Endodermal cell (in vitro differentiated cells): ENCODE results near the gene SETD1B. TPM values are rescaled to one million over a fixed set of nuclear protein-coding genes. Genes with fewer than 3 reads are reported as not detected.
"Not testable (repeated sequence)": the region's sequence is repeated elsewhere in the genome, so short reads cannot be mapped to it uniquely, and the experiment has no call there.

Source experiments
- DNase-seq: peaks from one replicate; pipeline ENCODE4 v3.0.0-alpha.2; 2017
- H3K27ac ChIP-seq: 2 replicates; pipeline ENCODE4 v1.5.1; 2013; ENCODE audit warnings: mild to moderate bottlenecking, low read depth, low read length, moderate library complexity
- H3K27me3 ChIP-seq: 2 replicates; pipeline ENCODE4 v1.6.1; 2013; ENCODE audit warnings: mild to moderate bottlenecking, low read length, moderate library complexity; ENCODE audit not compliant: insufficient read depth, control insufficient read depth, poor library complexity, severe bottlenecking
- H3K36me3 ChIP-seq: 2 replicates; pipeline ENCODE4 v1.7.0; 2013; ENCODE audit warnings: mild to moderate bottlenecking, low read length, moderate library complexity; ENCODE audit not compliant: control insufficient read depth, insufficient read depth
- H3K4me1 ChIP-seq: one replicate; pipeline ENCODE4 v1.7.0; 2013; ENCODE audit warnings: low read length; ENCODE audit not compliant: control insufficient read depth, insufficient read depth
- H3K4me3 ChIP-seq: 2 replicates; pipeline ENCODE4 v1.5.1; 2013; ENCODE audit warnings: mild to moderate bottlenecking, low read length, moderate library complexity
- H3K9ac ChIP-seq: 2 replicates; pipeline ENCODE4 v1.6.1; 2013; ENCODE audit warnings: mild to moderate bottlenecking, low read length, moderate library complexity; ENCODE audit not compliant: poor library complexity, severe bottlenecking; ENCODE audit errors: extremely low read depth
- H3K9me3 ChIP-seq: 2 replicates; pipeline ENCODE4 v1.6.1; 2013; ENCODE audit warnings: mild to moderate bottlenecking, low read length, moderate library complexity; ENCODE audit not compliant: control insufficient read depth
- H3K27ac Mint-ChIP-seq: 2 replicates; pipeline ENCODE4 v1.8.0; 2020; ENCODE audit warnings: mixed read lengths
- H3K27me3 Mint-ChIP-seq: 2 replicates; pipeline ENCODE4 v1.8.0; 2021; ENCODE audit warnings: mild to moderate bottlenecking, mixed read lengths; ENCODE audit not compliant: insufficient read depth
- H3K36me3 Mint-ChIP-seq: 2 replicates; pipeline ENCODE4 v1.8.0; 2020; ENCODE audit warnings: low read depth, mixed read lengths
- H3K4me1 Mint-ChIP-seq: 2 replicates; pipeline ENCODE4 v1.8.0; 2020; ENCODE audit warnings: mixed read lengths
- H3K4me3 Mint-ChIP-seq: 2 replicates; pipeline ENCODE4 v1.8.0; 2020; ENCODE audit warnings: mild to moderate bottlenecking, moderate library complexity, mixed read lengths
- H3K9me3 Mint-ChIP-seq: 2 replicates; pipeline ENCODE4 v1.8.0; 2020; ENCODE audit warnings: mild to moderate bottlenecking, mixed read lengths
- CTCF ChIP-seq: fragments of 200-600 bp; sonication (generic); conservative IDR thresholded peaks from 2 replicates; pipeline ENCODE4 v1.5.0; 2021; ENCODE audit warnings: antibody characterized with exemption, mild to moderate bottlenecking
- WGBS, 2 experiments: methylation state at CpG; one replicate each; pipeline versions ENCODE4 v1.1.5 to v1.1.7; 2013; ENCODE audit warnings: missing lambda C conversion rate in 2 of 2, mixed read lengths in 1 of 2; ENCODE audit not compliant: insufficient coverage in 1 of 2, insufficient read length in 1 of 2; 5-methylcytosine and 5-hydroxymethylcytosine counted together
- total RNA-seq, 2 donors: library from RNA; stranded (reverse); fragmentation: NEBNext Ultra II Directional in 1 of 2; extraction: Animal tissue kit (Norgen Biotek cat#: 25700) in 1 of 2; gene quantifications; 2 replicates in 1 of 2; 3 replicates in 1 of 2; pipeline ENCODE4 v1.2.1, GENCODE V29; 2021

The SETD1B gene
- total RNA-seq, 2 donors from 2014 or later: 30.7 to 32.6 TPM

DNA sequence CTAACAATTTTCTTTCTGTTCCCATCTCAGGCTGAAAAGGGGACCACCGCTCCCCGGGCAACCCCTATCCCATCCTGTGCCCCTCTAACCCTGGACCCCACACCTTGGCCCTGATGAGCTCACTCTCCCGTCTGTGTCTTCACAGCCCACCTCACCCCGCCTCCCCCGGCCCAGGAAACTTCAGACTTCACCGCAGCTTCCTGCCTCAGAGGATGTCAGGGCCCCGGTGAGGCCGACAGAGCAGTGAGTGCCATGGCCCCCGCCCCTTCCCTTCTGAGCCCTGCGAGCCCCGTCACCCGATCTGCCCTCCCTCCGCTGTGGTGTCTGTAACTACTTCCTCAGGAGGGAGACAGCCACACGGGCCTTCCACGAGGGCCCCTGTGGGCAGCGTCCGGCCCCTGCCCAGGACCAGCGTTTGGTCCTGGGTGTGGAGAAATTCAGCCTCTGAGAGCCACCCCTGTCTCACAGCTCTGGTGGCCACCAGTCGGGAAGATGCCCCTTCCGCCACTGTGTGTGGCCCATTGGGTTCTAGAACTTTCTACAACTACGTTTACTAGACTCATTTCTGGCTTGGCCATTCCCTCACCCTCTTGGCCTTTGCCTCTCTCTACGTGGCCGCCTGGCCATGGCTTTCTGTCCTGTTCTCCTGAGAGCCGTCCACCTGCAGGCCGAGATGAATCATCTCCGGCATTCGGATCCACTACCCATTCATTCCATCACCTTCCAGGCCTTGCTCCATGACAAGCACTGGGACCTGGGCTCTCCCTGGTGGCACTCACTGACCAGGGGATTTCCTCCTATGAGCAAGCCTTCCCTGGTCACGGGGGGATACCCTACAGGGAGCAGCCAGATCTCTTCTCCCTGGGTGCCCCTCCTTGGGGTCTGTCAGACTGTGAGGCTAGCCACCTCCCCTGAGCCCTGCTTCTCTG lies 13.7 kb upstream of the SETD1B start:
- no peak overlapping the region for H3K4me3 ChIP-seq
- H3K27ac ChIP-seq: no peak overlapping the region
- Mint-ChIP-seq H3K27ac (peak overlapping the region; percentile 35), H3K4me3 (no peak overlapping the region), H3K9me3 (no peaks in the 10 kb centered on the region), H3K27me3 (peaks cover 1% of the 10 kb centered on the region), H3K4me1 (peaks cover 18% of the 10 kb centered on the region), H3K36me3 (peaks cover 16% of the 10 kb centered on the region)
- H3K27me3 ChIP-seq: no peaks in the 10 kb centered on the region
- TF ChIP-seq CTCF: no peak
- H3K4me1 ChIP-seq: peaks cover 14% of the 10 kb centered on the region
- H3K9ac ChIP-seq: no peak overlapping the region
- no peaks in the 10 kb centered on the region for H3K9me3 ChIP-seq
- H3K36me3 ChIP-seq: peaks cover 1% of the 10 kb centered on the region
- no peak for DNase-seq
- 84 to 88% methylated on average over 19 to 28 of the region's 28 CpGs for WGBS, 2 experiments

DNA sequence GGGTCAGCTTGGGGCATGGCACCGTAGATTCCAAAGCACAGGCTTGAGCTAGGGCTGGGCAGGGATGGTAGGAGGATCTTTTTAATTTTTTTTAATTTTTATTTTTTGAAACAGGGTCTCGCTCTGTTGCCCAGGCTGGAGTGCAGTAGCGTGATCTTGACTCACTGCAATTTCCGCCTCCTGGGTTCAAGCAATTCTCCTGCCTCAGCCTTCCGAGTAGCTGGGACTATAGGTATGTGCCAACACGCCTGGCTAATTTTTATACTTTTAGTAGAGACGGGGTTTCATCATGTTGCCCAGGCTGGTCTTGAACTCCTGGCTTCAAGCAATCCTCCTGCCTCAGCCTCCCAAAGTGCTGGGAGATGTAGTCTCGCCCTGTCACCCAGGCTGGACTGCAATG lies 13.0 kb upstream of the SETD1B start:
- not testable (repeated sequence) for H3K4me3 ChIP-seq, H3K9me3 ChIP-seq, H3K27me3 Mint-ChIP-seq, H3K4me3 Mint-ChIP-seq, DNase-seq, H3K27me3 ChIP-seq, H3K27ac ChIP-seq, H3K9ac ChIP-seq, H3K27ac Mint-ChIP-seq, H3K9me3 Mint-ChIP-seq, H3K36me3 ChIP-seq
- WGBS, 2 experiments: 94 to 95% methylated on average over 6 to 8 of the region's 8 CpGs
- peaks cover 22% of the 10 kb centered on the region for H3K4me1 Mint-ChIP-seq
- peaks cover 14% of the 10 kb centered on the region for H3K4me1 ChIP-seq
- peaks cover 17% of the 10 kb centered on the region for H3K36me3 Mint-ChIP-seq

DNA sequence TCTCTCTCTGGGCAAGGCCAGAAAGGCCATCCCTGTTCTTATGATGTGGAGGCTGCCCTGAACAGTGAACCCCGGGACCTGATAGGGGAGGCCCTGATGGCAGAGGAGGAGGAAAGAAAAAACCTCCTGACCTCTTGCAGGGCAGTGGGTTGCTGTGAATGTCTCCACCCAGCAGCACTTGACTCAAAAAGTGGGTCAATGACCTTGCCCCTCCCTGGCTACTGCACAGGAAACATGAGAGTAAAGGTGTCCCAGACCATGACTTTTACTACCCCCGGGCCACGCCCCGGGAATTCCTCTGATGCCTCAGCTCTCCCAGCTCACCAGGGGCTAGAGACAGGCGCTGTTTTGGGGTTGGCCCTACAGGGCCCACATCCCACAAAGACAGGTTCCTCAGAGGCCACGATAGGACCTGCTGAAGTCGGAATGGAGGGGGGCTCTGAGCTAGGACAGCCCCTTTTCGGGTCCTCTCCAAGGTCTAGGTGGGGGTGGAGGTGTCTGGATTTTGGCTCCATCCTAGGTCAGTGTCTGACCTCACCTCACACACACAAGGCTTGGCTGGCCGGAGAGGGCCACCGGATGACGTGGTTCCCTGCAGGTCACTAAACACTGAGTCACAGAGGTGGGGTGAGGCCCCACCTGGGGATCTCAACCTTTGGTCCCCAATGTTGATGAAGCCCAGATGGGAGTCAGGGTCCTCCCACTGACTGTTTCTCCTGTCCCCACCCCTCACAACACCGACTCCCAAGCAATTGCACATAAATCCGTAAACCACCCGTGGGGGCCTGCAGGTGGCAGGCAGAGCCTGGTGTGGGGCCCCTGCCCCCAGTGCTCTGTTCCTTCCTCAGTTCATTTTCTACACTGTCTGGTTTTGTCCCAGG lies 11.9 kb upstream of the SETD1B start:
- peak overlapping the region; percentile 81 for H3K4me3 ChIP-seq
- no peak for TF ChIP-seq CTCF
- 92% methylated on average over 6 to 14 of the region's 14 CpGs for WGBS, 2 experiments
- H3K27ac ChIP-seq: no peak overlapping the region
- peaks cover 1% of the 10 kb centered on the region for H3K27me3 Mint-ChIP-seq
- peaks cover 17% of the 10 kb centered on the region for H3K4me1 ChIP-seq
- H3K27me3 ChIP-seq: no peaks in the 10 kb centered on the region
- H3K4me3 Mint-ChIP-seq: peak overlapping the region; percentile 53
- DNase-seq: no peak
- peaks cover 14% of the 10 kb centered on the region for H3K36me3 Mint-ChIP-seq
- no peak overlapping the region for H3K27ac Mint-ChIP-seq
- peaks cover 22% of the 10 kb centered on the region for H3K4me1 Mint-ChIP-seq
- H3K36me3 ChIP-seq: peaks cover 11% of the 10 kb centered on the region
- H3K9me3 Mint-ChIP-seq: no peaks in the 10 kb centered on the region
- no peaks in the 10 kb centered on the region for H3K9me3 ChIP-seq
- H3K9ac ChIP-seq: no peak overlapping the region
